Loucy (cell line): ENCODE results near the gene SSPN.

ENCODE experiments used
- H2AFZ ChIP-seq: fragments of 200-600 bp; sonication (generic); 2 replicates; pipeline ENCODE4 v1.6.0; 2016; ENCODE audit warnings: antibody characterized with exemption, mild to moderate bottlenecking, low read length, moderate library complexity
- H3F3A ChIP-seq: fragments of 200-600 bp; 2 replicates; pipeline ENCODE4 v1.6.0; 2016; ENCODE audit warnings: antibody characterized with exemption, low read depth, mild to moderate bottlenecking
- H3K27me3 ChIP-seq: fragments of 200-600 bp; sonication (generic); 2 replicates; pipeline ENCODE4 v1.6.1; 2014; ENCODE audit warnings: low read length, mild to moderate bottlenecking; ENCODE audit not compliant: insufficient read depth, poor library complexity, severe bottlenecking
- H3K36me3 ChIP-seq: fragments of 200-600 bp; sonication (generic); 2 replicates; pipeline ENCODE4 v1.6.1; 2016; ENCODE audit warnings: low read length; ENCODE audit not compliant: insufficient read depth
- H3K4me1 ChIP-seq: fragments of 200-600 bp; sonication (generic); 2 replicates; pipeline ENCODE4 v1.5.1; 2014; ENCODE audit warnings: low read length, mild to moderate bottlenecking; ENCODE audit not compliant: insufficient read depth, poor library complexity, severe bottlenecking
- H3K4me2 ChIP-seq: fragments of 200-600 bp; sonication (generic); 2 replicates; pipeline ENCODE4 v1.6.0; 2014; ENCODE audit warnings: antibody characterized with exemption, low read length, low read depth, mild to moderate bottlenecking; ENCODE audit not compliant: poor library complexity, severe bottlenecking
- H3K4me3 ChIP-seq: fragments of 200-600 bp; sonication (generic); 2 replicates; pipeline ENCODE4 v1.5.1; 2014; ENCODE audit warnings: low read length, mild to moderate bottlenecking, mixed read lengths; ENCODE audit not compliant: poor library complexity, severe bottlenecking
- H3K79me2 ChIP-seq: fragments of 200-600 bp; sonication (generic); 2 replicates; pipeline ENCODE4 v1.6.1; 2014; ENCODE audit warnings: low read length; ENCODE audit not compliant: insufficient read depth
- H3K9ac ChIP-seq: fragments of 200-600 bp; sonication (generic); 2 replicates; pipeline ENCODE4 v1.6.0; 2014; ENCODE audit warnings: mild to moderate bottlenecking, low read depth, low read length, moderate library complexity; ENCODE audit not compliant: poor library complexity, severe bottlenecking
- H3K9me2 ChIP-seq: fragments of 200-600 bp; sonication (generic); replicated peaks from 2 replicates; pipeline ENCODE4 v1.6.1; 2016; ENCODE audit warnings: low read depth, low read length, mixed read lengths
- H3K9me3 ChIP-seq: fragments of 200-600 bp; sonication (generic); 2 replicates; pipeline ENCODE4 v1.6.1; 2014; ENCODE audit warnings: mild to moderate bottlenecking, antibody characterized with exemption, low read length, low read depth; ENCODE audit not compliant: insufficient read depth
- H4K20me1 ChIP-seq: fragments of 200-600 bp; sonication (generic); 2 replicates; pipeline ENCODE4 v1.6.0; 2014; ENCODE audit warnings: antibody characterized with exemption, low read length, mild to moderate bottlenecking; ENCODE audit not compliant: insufficient read depth, poor library complexity, severe bottlenecking
- CTCF ChIP-seq: fragments of 200-600 bp; sonication (generic); conservative IDR thresholded peaks from 2 replicates; pipeline ENCODE4 v1.5.1; 2014; ENCODE audit warnings: mild to moderate bottlenecking, antibody characterized with exemption, low read length
- EZH2phosphoT487 ChIP-seq: fragments of 200-600 bp; IDR thresholded peaks from 2 replicates; pipeline ENCODE4 v1.6.1; 2018; ENCODE audit warnings: antibody characterized with exemption, mild to moderate bottlenecking, moderate library complexity, borderline replicate concordance

The SSPN gene

DNA sequence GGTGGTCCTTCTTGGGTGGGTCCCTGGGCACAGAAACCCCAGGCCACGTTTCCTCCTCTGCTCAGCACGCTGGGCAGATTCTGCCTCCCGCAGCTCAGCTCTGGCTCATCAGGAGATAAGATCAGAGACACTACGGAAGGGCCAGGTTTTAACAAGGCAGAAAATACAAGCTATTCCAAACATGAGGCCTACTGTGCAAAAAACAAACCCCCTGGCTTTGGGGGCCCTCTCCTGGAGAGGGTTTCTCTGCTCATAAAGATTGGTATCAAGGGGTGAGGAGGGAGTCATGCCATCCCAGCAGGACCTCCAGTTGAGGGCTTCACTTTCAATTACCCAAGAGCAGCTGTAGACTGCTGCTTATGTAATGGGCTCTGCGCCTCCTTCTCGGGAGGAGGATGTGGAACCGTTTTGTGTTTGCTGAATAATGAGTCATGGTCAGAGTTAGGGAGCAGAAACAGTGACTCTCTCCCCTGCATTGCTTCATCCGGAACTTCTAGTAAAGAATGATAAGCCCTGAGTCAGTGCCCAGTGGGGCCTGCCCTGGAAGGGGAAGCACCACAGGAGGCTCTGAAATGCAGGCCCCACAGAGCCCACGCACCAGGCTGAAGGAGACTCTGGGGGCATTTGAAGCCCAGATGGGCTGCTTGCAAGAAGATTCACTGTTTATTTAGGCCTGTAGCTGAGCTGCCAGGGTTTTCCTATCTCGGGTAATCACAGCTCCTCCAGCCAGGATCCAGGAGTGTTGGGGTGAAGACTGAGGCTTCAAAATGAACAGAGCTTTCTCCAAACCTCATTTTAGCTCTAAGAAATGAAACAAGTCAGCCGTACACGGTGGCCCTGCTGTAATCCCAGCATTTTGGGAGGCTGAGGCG, 79.3 kb downstream of the SSPN start:
- TF ChIP-seq EZH2phosphoT487 (no peak), CTCF (no peak)
- Histone ChIP-seq H3K79me2 (no peaks in the 10 kb centered on the region), H3K9me2 (no peaks in the 10 kb centered on the region), H3K4me1 (no peaks in the 10 kb centered on the region), H3K4me2 (no peak overlapping the region), H3F3A (no peaks in the 10 kb centered on the region), H3K36me3 (no peaks in the 10 kb centered on the region), H3K27me3 (no peaks in the 10 kb centered on the region), H3K9ac (no peak overlapping the region), H4K20me1 (no peaks in the 10 kb centered on the region), H3K9me3 (no peaks in the 10 kb centered on the region), H3K4me3 (no peak overlapping the region), H2AFZ (no peak overlapping the region)

DNA sequence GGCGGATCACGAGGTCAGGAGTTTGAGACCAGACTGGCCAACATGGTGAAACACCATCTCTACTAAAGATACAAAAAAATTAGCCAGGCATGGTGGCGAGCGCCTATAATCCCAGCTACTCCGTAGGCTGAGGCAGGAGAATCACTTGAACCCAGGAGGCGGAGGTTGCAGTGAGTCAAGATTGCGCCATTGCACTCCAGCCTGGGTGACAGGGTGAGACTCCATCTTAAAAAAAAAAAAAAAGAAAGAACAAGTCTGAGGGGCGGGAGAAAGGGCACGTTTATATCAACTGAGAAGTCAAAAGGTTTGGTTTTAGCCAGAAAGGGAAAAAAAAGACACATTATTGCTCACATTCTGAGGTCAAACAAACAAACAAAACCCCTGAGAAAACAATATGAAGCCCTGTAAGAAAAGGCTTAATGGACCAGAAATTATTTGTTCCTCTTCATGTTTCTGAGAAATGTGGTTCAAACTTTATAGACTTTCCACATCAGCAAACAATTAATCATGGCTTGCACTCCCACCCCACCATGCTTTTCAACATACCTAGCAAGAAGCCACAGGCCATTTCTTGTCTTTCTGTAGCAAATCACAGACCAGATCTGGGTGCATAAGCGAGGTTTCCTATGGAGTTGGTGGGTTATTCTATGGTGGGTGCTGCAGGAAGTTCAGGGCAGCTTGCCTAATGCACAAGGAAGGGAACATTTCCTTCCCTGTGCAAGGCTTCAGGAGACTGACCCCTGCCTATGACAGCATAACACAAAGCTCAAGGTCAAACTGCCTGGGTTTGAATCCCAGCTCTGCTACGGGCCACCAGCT, 80.1 kb downstream of the SSPN start:
- no peak overlapping the region for H3K9ac ChIP-seq
- H3K4me1 ChIP-seq = no peaks in the 10 kb centered on the region
- H4K20me1 ChIP-seq = no peaks in the 10 kb centered on the region
- TF ChIP-seq CTCF = no peak
- no peak for TF ChIP-seq EZH2phosphoT487
- no peaks in the 10 kb centered on the region for H3K36me3 ChIP-seq
- H3K9me3 ChIP-seq = no peaks in the 10 kb centered on the region
- no peaks in the 10 kb centered on the region for H3K9me2 ChIP-seq
- H3K79me2 ChIP-seq = no peaks in the 10 kb centered on the region
- H3K27me3 ChIP-seq = no peaks in the 10 kb centered on the region
- no peak overlapping the region for H3K4me3 ChIP-seq
- no peaks in the 10 kb centered on the region for H3F3A ChIP-seq
- H3K4me2 ChIP-seq = no peak overlapping the region
- no peak overlapping the region for H2AFZ ChIP-seq

DNA sequence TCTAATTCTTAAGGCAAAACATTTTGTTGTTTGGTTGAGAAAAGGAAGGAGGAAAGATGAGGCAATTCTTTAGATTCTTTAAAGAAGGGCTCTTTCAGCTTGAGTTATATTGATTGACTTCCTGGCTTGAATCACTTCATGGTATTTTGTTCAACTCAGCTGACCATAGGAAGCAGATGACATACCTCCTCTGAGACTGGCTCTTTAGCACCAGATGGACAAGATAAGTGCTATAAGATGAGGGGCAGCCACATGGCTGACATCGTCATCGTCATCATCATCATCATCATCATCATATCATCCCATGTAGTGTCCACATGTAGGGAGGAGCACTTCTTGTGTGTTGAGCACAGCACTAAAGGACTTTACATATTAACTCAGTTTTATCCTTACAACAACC, 81.3 kb downstream of the SSPN start:
- Histone ChIP-seq H3K9me3 (no peaks in the 10 kb centered on the region), H4K20me1 (no peaks in the 10 kb centered on the region), H3K9me2 (no peaks in the 10 kb centered on the region), H3K79me2 (no peaks in the 10 kb centered on the region), H3K36me3 (no peaks in the 10 kb centered on the region), H3K9ac (no peak overlapping the region), H3K4me1 (no peaks in the 10 kb centered on the region), H2AFZ (no peak overlapping the region), H3K4me2 (no peak overlapping the region), H3F3A (no peaks in the 10 kb centered on the region), H3K27me3 (no peaks in the 10 kb centered on the region), H3K4me3 (no peak overlapping the region)
- no peak for TF ChIP-seq CTCF
- TF ChIP-seq EZH2phosphoT487 = no peak
